NCI-H2196 treated with DMSO at 0.1 percent for 48 hours (cell line): Measurements from ENCODE around the gene ACOT7.
"Not testable (repeated sequence)": the region's sequence is repeated elsewhere in the genome, so short reads cannot be mapped to it uniquely, and the experiment has no call there.

Experiments used
- DNase-seq: peaks from one replicate; lab custom pipeline; 2025; ENCODE audit not compliant: unreplicated experiment; lab: John Stamatoyannopoulos, UW

Gene ACOT7

DNA sequence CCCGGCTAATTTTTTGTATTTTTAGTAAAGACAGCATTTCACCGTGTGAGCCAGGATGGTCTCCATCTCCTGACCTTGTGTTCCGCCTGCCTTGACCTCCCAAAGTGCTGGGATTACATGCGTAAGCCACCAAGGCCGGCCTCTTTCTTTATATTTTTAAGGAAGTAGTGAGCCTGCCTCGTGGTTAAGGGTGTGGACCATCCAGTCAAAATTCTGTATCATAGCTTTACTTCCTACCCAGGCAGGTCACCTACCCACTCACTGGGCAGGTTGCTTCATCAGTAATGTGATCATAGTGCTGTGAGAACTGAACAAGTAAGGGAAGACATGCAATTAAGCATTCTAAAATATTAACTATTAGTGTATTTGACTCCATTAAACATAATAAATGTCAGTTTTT lies 8.1 kb upstream of the ACOT7 start:
- DNase-seq = no peak

DNA sequence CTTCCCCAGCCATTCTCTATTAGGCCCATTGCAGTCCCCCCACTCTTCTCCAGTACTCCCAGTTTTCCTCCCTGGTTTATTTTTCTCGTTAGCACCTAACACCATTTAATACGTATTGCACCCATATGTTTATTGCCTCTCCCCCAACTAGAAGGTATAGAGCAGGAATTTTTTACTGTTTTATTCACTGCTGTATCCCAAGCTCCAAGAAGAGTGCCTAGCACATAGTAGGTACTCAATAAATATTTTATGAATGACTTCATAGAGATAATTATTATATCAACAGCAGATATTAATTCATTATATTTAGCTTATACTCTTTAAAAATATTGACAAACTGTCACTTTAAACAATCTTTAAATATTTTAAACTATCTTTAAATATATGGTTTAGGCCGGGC lies 5.7 kb upstream of the ACOT7 start:
- DNase-seq = no peak

DNA sequence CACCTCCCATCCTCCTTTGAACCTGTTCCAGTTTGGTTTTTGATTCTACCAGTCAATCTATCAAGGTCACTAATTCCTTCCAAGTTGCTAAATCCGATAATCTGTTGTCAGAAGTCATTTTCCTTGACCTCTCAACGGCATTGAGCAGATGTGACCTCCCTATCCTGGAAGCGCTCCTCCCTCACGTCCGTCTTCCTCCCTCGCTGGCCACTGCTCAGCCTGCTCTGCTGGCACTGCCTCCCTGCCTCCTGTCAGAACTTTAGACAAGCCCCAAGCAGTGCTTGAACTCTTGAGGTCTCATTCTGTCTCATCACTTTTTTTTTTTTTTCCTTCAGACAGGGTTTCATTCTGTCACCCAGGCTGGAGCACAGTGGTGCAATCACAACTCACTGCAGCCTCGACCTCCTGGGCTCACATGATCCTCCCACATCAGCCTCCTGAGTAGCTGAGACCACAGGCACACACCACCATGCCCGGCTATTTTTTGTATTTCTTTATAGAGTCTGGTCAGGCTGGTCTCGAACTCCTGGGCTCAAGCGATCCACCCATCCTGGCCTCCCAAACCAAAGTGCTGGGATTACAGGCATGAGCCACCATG lies 4.4 kb upstream of the ACOT7 start:
- DNase-seq = no peak

DNA sequence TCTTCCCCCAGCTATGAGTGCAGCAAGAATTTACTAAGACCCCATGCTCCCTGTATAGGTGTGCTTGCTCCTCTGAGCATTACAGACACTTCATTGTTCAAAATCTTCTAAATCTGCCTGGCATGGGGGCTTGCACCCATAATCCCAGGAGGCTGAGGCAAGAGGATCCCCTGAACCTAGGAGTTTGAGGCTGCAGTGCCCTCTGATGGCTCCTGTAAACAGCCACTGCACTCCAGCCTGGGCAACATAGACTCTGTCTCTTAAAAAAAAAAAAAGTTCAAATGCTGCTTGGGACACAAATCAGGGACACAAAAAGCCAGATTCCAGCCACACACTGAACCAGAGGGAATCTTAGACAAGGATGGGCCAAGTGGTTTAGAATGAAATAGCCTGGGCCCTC lies 3.4 kb upstream of the ACOT7 start:
- no peak for DNase-seq

DNA sequence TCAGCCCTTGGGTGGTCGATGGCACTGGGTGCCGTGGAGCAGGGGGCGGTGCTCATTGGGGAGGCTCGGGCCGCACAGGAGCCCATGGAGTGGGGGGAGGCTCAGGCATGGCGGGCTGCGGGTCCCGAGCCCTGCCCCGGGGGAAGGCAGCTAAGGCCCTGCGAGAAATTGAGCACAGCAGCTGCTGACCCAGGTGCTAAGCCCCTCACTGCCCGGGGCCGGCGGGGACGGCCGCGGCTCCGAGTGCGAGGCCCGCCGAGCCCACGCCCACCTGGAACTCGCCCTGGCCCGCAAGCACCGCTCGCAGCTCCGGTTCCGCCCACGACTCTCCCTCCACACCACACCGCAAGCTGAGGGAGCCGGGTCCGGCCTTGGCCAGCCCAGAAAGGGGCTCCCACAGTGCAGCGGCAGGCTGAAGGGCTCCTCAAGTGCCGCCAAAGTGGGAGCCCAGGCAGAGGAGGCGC lies 2.2 kb upstream of the ACOT7 start:
- DNase-seq = not testable (repeated sequence)

DNA sequence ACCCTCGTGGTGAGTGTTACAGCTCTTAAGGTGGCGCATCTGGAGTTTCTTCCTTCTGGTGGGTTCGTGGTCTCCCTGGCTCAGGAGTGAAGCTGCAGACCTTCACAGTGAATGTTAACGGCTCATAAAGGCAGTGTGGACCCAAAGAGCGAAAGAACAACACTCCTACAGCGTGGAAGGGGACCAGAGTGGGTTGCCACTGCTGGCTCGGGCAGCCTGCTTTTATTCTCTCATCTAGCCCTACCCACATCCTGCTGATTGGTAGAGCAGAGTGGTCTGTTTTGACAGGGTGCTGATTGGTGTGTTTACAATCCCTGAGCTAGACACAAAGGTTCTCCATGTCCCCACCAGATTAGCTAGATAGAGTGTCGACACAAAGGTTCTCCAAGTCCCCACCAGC lies 1.6 kb upstream of the ACOT7 start:
- DNase-seq = not testable (repeated sequence)

DNA sequence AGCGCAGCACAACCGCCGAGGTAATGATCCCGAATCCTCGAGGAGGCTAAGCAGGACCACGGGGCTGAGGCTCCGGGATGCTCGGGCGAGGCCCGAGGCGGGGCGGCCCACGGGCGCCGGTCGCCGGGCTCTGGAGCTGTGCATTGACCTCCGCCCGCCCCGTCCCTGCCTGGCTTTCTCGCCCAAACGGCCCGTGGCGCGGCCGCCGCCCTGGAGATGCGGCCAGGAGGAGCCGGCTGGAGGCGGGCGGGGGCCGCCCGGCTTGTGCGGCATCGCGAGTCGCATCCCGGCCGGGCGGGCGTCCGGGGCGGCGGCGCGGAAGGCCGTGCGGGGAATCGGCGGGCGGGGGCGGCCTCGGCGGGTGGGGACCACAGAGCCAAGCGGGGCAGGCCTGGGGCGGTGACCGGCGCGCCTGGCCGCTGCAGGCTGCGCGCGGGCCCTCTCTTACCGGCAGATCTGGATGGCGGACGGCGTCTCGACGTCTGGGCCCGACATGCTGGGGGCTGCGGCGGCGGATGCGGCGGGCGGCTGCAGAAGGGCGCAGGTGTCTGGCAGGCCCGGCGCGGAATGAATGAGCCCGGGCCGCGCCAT lies 663 bp downstream of the ACOT7 start:
- no peak for DNase-seq

DNA sequence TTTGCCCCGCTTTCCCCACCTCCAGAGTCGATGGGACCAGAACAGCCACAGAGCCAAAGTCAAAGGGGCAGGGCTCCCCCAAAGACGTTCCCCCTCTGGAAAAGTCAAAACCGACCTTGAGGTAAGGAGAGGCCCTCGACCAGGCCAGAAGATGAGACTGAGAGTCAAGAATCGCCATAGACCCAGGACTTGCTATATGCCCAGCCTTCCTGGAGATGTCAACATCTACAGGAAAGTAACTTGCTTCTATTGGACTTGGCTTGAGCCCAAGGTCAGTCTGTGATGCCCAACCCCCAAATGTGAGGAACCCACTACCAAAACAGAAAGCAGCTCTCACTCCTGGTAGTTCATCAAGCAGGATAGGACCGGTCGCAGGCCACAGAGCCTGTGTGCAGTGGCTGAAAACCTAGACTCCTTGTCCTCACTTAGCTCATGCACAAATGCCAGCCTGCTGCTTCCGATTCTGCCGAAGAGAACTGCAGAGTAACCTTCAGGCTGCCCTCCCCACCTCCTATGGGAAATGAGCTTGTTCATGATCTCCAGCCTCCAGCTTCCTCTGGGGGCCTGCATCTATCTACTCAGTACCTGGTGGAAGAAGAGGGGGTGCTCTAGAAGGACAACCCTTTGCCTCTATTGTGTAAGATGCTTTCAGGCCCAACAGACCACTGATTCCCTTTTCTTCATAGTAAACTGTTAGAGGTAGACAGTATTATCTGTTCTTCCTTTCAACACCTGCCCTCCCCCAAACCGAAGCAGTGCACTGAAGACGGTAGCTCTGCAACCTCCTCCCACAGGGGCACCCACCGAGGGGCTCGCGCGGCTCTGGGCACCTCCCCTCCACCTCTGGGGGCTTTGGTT lies 1.4 kb downstream of the ACOT7 start:
- no peak for DNase-seq

DNA sequence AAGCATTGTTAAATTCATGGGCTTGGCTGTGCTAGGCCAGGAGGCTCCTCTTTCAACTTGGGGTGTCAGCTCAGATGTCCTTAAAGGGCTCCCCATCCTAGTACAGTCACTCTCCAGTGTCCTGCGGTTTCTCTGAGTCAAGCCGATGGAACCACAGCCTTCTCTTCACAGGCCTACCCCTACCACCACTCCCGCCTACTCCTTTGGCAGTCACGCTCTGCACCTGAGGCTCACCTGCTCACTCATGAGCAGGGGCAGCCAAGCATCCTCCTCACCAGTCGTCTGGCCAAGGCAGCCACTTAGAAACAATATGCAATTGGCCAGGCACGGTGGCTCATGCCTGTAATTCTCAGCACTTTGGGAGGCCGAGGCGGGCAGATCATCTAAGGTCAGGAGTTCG lies 3.6 kb downstream of the ACOT7 start:
- no peak for DNase-seq

DNA sequence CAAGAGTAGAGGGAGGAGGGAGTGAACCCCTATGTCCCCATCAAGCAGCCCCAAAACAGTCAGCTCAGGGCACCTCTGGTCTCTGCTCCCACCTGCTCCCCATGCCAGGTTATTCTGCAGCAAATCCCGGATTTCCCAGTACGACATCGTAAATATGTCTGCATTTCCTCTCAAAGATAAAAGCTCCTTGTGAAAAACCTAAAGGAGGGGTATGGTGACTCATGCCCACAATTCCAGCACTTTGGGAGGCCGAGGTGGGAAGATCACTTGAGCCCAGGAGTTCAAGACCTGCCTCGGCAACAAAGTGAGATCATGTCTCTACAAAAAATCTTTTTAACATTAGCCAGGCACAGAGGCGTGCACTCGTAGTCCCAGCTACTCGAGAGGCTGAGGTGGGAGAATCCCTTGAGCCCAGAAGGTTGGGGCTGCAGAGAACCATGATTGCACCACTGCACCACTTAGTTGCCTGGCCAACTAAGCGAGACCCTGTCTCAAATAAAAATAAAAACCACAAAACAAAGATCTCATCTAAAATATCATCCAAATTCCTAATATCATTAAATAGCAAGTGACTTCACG lies 7.1 kb downstream of the ACOT7 start:
- no peak for DNase-seq

DNA sequence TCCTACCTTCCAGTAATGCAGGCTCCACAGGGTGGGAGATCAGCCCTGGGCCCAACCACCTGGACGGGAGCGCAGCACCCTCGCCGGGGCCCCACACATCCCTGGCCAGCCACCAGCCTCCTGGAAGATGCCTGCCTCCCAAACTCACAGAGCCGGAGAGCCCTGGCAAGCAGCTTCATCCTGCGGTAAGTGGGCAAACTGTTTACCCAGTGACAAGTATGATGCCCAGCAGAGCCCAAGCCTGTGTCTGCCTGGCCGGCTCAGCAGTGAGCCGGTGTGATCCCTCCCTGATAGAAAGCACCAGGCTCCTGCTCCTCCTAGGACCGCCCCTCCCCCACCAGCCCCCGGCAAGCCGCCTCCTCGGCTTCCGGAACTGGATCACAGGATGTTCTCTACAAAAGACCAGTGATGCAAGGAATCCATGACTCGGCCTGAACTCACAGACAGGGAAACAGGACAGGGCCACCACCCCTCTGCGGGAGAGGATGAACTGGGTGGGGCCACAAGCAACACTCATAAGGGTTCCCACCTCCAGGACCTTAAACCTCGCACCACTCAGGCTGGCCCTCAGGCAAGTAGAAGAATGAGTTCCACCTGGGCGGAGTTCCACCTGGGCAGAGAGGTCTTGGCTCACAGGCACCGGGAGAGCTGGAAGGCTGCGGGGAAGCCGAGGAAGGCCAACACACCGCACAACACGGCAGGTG lies 7.9 kb downstream of the ACOT7 start:
- DNase-seq = peak; percentile 90

DNA sequence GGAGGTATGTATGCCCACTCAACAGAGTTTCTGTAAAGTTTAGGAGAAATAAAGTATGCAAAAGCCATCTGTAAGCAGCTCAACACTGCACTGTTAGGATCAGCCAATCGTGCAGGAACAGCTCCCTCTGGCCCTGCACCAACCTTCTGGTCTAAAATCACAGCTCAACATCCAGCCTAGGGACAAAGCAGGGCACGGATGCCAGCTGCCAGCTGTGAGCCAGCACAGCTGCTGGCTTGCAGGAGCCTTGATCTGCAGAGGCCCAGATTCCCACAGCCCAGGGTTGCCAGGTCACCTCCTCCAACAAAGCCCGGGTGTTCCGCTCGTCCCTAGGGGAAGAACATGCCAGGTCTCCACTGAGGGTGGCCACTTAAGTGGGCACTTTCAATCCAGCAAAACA lies 8.6 kb downstream of the ACOT7 start:
- DNase-seq = no peak

DNA sequence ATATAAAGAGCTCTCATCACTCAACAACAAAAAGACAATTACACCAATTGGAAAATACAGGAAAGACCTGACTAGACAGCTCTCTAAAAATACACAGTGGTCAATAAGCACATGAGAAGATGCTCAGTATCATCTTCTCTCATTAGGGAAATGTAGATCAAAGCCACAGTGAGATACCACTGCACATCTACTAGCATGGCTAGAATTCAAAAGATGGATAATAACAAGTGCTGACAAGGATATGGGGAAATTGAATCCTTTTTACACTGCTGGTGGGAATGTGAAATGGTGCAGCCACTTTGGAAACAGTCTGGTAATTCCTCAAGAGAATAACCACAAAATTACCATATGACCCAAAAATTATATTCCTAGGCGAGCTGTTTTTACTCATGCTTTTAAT lies 9.4 kb downstream of the ACOT7 start:
- DNase-seq = no peak

DNA sequence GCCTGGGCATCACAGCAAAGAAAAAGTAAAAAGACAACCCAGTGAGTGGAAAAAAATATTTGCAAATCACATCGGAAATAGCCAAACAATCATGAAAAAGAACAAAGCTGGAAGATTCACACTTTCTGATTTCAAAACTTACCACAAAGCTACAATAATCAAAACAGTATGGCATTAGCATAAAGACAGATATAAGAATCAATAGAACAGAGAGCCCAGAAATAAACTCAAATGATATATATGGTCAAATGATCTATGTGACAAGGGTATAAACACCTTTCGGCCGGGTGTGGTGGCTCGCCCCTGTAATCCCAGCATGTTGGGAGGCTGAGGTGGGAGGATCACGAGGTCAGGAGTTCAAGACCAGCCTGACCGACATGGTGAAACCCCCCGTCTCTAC lies 13.5 kb downstream of the ACOT7 start:
- no peak for DNase-seq

DNA sequence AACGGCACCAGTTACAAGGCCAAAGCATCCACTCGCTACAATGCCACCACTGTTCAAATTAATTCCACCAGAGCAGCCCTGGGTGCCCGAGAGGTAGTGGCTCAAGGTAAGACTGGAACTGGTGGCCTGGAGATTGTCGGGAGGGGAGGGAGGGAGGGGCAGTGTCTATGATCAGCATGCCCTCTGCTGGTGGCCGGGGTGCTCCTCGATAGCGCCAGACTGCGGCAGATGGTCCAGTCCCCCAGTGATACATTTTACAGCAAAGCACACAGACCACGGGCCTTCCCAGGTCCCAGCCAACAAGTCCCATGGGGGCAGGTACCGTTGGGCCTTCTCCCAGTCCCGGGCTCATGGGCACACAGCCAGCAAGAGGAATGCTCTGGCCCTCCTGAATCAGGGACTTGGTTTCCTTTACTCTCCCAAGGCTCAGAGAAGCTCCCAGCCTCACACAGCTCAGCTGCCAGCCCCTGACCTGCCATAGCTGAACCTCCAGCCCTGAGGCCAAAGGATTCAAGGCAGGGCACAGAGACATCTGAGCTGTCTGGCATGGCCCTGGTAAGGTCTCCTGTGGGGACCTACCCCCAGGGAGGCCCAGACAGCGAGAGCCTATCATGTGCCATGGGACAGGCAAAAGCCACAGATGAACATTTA lies 15.3 kb downstream of the ACOT7 start:
- no peak for DNase-seq

DNA sequence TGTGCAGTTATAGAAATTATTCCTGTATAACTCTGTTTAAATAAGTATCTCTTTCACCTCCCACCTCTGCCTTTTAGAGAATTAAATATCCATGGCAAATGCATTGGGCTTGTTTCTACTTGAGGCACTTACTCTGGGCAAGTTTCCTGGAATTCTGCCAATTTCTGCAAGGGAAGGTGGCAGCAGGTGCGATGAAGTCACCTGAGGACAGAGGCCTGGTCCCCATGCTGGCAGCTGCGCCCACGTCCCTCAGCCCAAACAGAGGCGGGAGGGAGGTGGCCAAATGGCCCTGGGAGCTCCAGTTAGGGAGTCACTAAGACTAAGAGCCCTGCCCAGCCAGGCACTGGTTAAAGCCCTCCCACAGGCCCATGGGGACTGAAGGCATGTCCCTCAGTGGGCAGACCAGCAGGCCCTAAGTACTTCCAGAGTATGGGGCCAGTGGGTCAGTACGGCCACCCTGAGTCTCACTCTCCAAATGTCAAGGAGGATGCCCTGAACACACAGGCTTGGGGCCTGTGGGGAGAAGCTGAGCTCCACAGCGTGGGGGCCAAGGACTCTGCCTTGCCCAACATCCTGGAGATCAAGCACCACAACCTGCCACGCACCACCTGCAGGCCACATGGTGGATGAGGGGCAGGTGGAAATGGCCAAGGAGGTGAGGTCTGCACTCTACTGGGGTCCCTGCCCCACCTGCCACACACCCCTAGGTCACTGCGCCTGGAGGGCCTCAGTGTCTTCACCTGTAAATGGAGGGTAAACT lies 19.4 kb downstream of the ACOT7 start:
- peak; percentile 57 for DNase-seq

DNA sequence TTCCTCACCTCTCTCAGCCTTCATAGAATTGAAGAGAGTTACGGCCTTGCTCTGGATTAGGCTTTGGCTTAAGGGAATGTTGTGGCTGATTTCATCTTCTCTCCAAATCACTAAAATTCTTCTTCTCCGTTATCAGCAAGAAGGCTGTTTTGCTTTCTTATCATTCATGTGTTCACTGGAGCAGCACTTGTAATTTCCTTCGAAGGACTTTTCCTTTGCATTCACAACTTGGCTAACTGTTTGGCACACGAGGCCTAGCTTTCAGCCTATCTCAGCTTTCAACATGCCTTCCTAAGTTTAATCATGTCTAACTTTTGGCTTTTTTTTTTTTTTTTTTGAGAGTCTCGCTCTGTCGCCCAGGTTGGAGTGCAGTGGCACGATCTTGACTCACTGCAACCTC lies 21.3 kb downstream of the ACOT7 start:
- DNase-seq = not testable (repeated sequence)

DNA sequence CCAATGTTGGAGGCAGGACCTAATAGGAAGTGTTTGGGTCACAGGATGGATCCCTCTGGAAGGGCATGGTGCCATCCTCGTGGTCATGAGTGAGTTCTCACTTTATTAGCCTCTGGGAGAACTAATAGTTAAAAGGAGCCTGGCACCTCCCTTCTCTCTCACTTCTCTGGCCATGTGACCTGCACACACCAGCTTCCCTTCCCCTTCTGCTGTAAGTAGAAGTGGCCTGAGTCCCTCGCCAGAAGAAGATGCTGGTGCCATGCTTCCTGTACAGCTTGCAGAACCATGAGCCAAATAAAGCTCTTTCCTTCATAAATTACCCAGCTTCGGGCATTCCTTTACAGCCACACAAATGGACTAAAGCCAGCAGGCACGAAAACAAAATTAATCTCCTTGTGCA lies 23.6 kb downstream of the ACOT7 start:
- no peak for DNase-seq

DNA sequence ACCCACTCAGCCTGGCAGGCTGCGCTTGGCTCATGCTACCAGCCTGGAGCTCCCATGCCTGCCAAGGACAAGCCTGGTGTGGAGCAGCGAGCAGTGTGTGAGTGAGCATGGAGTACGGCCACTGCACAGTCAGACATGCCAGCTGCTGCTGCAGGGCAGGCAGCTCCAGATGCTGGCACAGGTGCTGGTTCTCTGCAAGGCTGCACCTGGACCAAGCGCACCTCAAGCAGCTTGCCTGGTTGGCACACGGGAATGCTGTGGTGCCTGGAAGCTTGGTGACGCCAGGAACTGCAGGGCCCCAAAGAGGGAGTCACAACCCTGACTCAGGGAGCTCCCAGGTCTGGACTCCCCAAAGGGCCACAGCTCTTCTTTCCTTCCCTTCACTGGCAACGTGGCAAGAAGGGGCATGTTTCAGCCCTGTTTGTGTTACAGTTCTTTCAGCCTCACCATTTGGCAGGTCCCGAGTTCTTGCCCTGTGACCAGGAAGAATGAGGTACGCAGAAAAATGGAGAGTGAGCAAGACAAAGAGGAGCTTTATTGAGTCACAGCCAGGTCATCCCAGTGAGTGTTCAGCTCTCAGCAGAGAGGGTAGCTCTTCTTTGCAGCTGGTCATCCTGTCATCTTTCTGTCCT lies 26.1 kb downstream of the ACOT7 start:
- DNase-seq = no peak

DNA sequence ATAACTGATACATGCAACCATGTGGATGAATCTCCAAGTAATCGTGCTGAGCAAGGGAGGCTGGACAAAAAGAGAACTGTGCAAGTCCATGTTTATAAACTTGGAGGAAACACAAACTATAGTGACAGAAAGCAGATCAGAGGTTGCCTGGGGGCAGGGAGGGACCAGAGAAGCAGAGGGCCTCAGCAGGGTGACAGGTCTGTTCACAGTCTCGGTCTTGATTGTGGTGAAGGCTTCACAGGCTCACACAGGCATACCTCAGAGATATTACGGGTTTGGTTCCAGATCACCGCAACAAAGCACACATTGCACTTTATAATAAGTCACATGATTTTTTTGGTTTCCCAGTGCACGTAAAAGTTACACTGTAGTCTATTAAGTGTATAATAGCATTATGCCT lies 28.5 kb downstream of the ACOT7 start:
- DNase-seq = no peak
